Endodermal cell (in vitro differentiated cells): Measurements from ENCODE around the gene EMID1. TPM values are rescaled to one million over a fixed set of nuclear protein-coding genes. Genes with fewer than 3 reads are reported as not detected.
A peak's percentile ranks its signal among the peaks of the same experiment; 100 is the strongest.

Experiments
- DNase-seq: peaks from one replicate; pipeline ENCODE4 v3.0.0-alpha.2; 2017
- H3K27ac ChIP-seq: 2 replicates; pipeline ENCODE4 v1.5.1; 2013; ENCODE audit warnings: mild to moderate bottlenecking, low read depth, low read length, moderate library complexity
- H3K27me3 ChIP-seq: 2 replicates; pipeline ENCODE4 v1.6.1; 2013; ENCODE audit warnings: mild to moderate bottlenecking, low read length, moderate library complexity; ENCODE audit not compliant: insufficient read depth, control insufficient read depth, poor library complexity, severe bottlenecking
- H3K36me3 ChIP-seq: 2 replicates; pipeline ENCODE4 v1.7.0; 2013; ENCODE audit warnings: mild to moderate bottlenecking, low read length, moderate library complexity; ENCODE audit not compliant: control insufficient read depth, insufficient read depth
- H3K4me1 ChIP-seq: one replicate; pipeline ENCODE4 v1.7.0; 2013; ENCODE audit warnings: low read length; ENCODE audit not compliant: control insufficient read depth, insufficient read depth
- H3K4me3 ChIP-seq: 2 replicates; pipeline ENCODE4 v1.5.1; 2013; ENCODE audit warnings: mild to moderate bottlenecking, low read length, moderate library complexity
- H3K9ac ChIP-seq: 2 replicates; pipeline ENCODE4 v1.6.1; 2013; ENCODE audit warnings: mild to moderate bottlenecking, low read length, moderate library complexity; ENCODE audit not compliant: poor library complexity, severe bottlenecking; ENCODE audit errors: extremely low read depth
- H3K9me3 ChIP-seq: 2 replicates; pipeline ENCODE4 v1.6.1; 2013; ENCODE audit warnings: mild to moderate bottlenecking, low read length, moderate library complexity; ENCODE audit not compliant: control insufficient read depth
- H3K27ac Mint-ChIP-seq: 2 replicates; pipeline ENCODE4 v1.8.0; 2020; ENCODE audit warnings: mixed read lengths
- H3K27me3 Mint-ChIP-seq: 2 replicates; pipeline ENCODE4 v1.8.0; 2021; ENCODE audit warnings: mild to moderate bottlenecking, mixed read lengths; ENCODE audit not compliant: insufficient read depth
- H3K36me3 Mint-ChIP-seq: 2 replicates; pipeline ENCODE4 v1.8.0; 2020; ENCODE audit warnings: low read depth, mixed read lengths
- H3K4me1 Mint-ChIP-seq: 2 replicates; pipeline ENCODE4 v1.8.0; 2020; ENCODE audit warnings: mixed read lengths
- H3K4me3 Mint-ChIP-seq: 2 replicates; pipeline ENCODE4 v1.8.0; 2020; ENCODE audit warnings: mild to moderate bottlenecking, moderate library complexity, mixed read lengths
- H3K9me3 Mint-ChIP-seq: 2 replicates; pipeline ENCODE4 v1.8.0; 2020; ENCODE audit warnings: mild to moderate bottlenecking, mixed read lengths
- CTCF ChIP-seq: fragments of 200-600 bp; sonication (generic); conservative IDR thresholded peaks from 2 replicates; pipeline ENCODE4 v1.5.0; 2021; ENCODE audit warnings: antibody characterized with exemption, mild to moderate bottlenecking
- WGBS, 2 experiments: methylation state at CpG; one replicate each; pipeline versions ENCODE4 v1.1.5 to v1.1.7; 2013; ENCODE audit warnings: missing lambda C conversion rate in 2 of 2, mixed read lengths in 1 of 2; ENCODE audit not compliant: insufficient coverage in 1 of 2, insufficient read length in 1 of 2; 5-methylcytosine and 5-hydroxymethylcytosine counted together
- total RNA-seq, 2 donors: library from RNA; stranded (reverse); fragmentation: NEBNext Ultra II Directional in 1 of 2; extraction: Animal tissue kit (Norgen Biotek cat#: 25700) in 1 of 2; gene quantifications; 2 replicates in 1 of 2; 3 replicates in 1 of 2; pipeline ENCODE4 v1.2.1, GENCODE V29; 2021

Gene EMID1
- total RNA-seq, 2 donors from 2014 or later, result 19.8 to 41.8 TPM

GRCh38 chr22:29157759-29158535 is 47.7 kb upstream of the EMID1 start:
- no peak for TF ChIP-seq CTCF
- Histone ChIP-seq H3K4me1 (peaks cover 7% of the 10 kb centered on the region), H3K9ac (no peak overlapping the region), H3K9me3 (no peaks in the 10 kb centered on the region), H3K36me3 (no peaks in the 10 kb centered on the region), H3K27me3 (no peaks in the 10 kb centered on the region), H3K4me3 (no peak overlapping the region), H3K27ac (no peak overlapping the region)
- Mint-ChIP-seq H3K27me3 (peaks cover 5% of the 10 kb centered on the region), H3K9me3 (no peaks in the 10 kb centered on the region), H3K4me3 (no peak overlapping the region), H3K4me1 (peaks cover 14% of the 10 kb centered on the region), H3K27ac (no peak overlapping the region), H3K36me3 (no peaks in the 10 kb centered on the region)
- WGBS, 2 experiments, result 95 to 97% methylated on average over 11 of the region's 11 CpGs
- DNase-seq, result peak; percentile 68

GRCh38 chr22:29158546-29158945 is 47.1 kb upstream of the EMID1 start:
- peak; percentile 17 for DNase-seq
- Histone ChIP-seq H3K36me3 (no peaks in the 10 kb centered on the region), H3K27me3 (no peaks in the 10 kb centered on the region), H3K27ac (no peak overlapping the region), H3K4me1 (peaks cover 7% of the 10 kb centered on the region), H3K9me3 (no peaks in the 10 kb centered on the region), H3K9ac (no peak overlapping the region), H3K4me3 (no peak overlapping the region)
- H3K4me1 Mint-ChIP-seq, result peaks cover 11% of the 10 kb centered on the region
- WGBS, 2 experiments, result 89 to 93% methylated on average over 5 of the region's 5 CpGs
- no peak overlapping the region for H3K27ac Mint-ChIP-seq
- no peaks in the 10 kb centered on the region for H3K9me3 Mint-ChIP-seq
- H3K36me3 Mint-ChIP-seq, result no peaks in the 10 kb centered on the region
- H3K27me3 Mint-ChIP-seq, result peaks cover 8% of the 10 kb centered on the region
- TF ChIP-seq CTCF, result no peak
- H3K4me3 Mint-ChIP-seq, result no peak overlapping the region

GRCh38 chr22:29163808-29164207 is 41.9 kb upstream of the EMID1 start:
- Mint-ChIP-seq H3K27me3 (peaks cover 16% of the 10 kb centered on the region), H3K9me3 (no peaks in the 10 kb centered on the region), H3K4me3 (no peak overlapping the region), H3K4me1 (no peaks in the 10 kb centered on the region), H3K36me3 (no peaks in the 10 kb centered on the region), H3K27ac (no peak overlapping the region)
- Histone ChIP-seq H3K9me3 (no peaks in the 10 kb centered on the region), H3K27me3 (no peaks in the 10 kb centered on the region), H3K9ac (no peak overlapping the region), H3K27ac (no peak overlapping the region), H3K36me3 (no peaks in the 10 kb centered on the region), H3K4me1 (no peaks in the 10 kb centered on the region), H3K4me3 (no peak overlapping the region)
- TF ChIP-seq CTCF, result no peak
- 86 to 88% methylated on average over 10 to 13 of the region's 13 CpGs for WGBS, 2 experiments
- peak; percentile 26 for DNase-seq
